Naive thymus-derived CD8-positive, alpha-beta T cell (primary cell): Measurements from ENCODE around the gene HOXA1. TPM values are rescaled to one million over a fixed set of nuclear protein-coding genes. Genes with fewer than 3 reads are reported as not detected.

Source experiments
- ATAC-seq, 2 donors: fragments of 150-1000 bp; cut with Tn5 transposase in 1 of 2; sonication (Bioruptor Pico), chemical (Tn5 transposase) in 1 of 2; 1 replicate in 1 of 2; 2 replicates in 1 of 2; pipeline ENCODE4 v1.10.0; 2021; ENCODE audit warnings: mild to moderate bottlenecking in 2 of 2, moderate library complexity in 2 of 2
- POLR2A ChIA-PET: fragments of 350-600 bp; sonication (Branson Sonifier 250); formaldehyde crosslinking; loops from one replicate; lab custom pipeline; 2021; ENCODE audit warnings: antibody characterized with exemption; lab: Charles Lee
- DNase-seq, 10 donors: peaks; one replicate each; pipeline versions ENCODE4 v3.0.0 to v3.0.0-alpha.2; 2020 to 2022
- H3K27ac Mint-ChIP-seq, 10 donors: one replicate each; pipeline ENCODE4 v1.8.0; 2020 to 2022; ENCODE audit warnings: mild to moderate bottlenecking in 10 of 10, mixed read lengths in 10 of 10, moderate library complexity in 4 of 10, inconsistent platforms in 1 of 10
- H3K27me3 Mint-ChIP-seq, 5 donors: one replicate each; pipeline ENCODE4 v1.8.0; 2021 to 2022; ENCODE audit warnings: mixed read lengths in 5 of 5
- H3K36me3 Mint-ChIP-seq, 3 donors: one replicate each; pipeline ENCODE4 v1.8.0; 2020 to 2022; ENCODE audit warnings: mixed read lengths in 3 of 3, mild to moderate bottlenecking in 2 of 3, inconsistent platforms in 1 of 3
- H3K4me1 Mint-ChIP-seq, 4 donors: one replicate each; pipeline ENCODE4 v1.8.0; 2021 to 2022; ENCODE audit warnings: mixed read lengths in 4 of 4
- H3K4me3 Mint-ChIP-seq, 10 donors: one replicate each; pipeline ENCODE4 v1.8.0; 2020 to 2022; ENCODE audit warnings: mild to moderate bottlenecking in 10 of 10, mixed read lengths in 10 of 10, moderate library complexity in 6 of 10, inconsistent platforms in 1 of 10
- H3K9me3 Mint-ChIP-seq, 9 donors: one replicate each; pipeline ENCODE4 v1.8.0; 2020 to 2022; ENCODE audit warnings: mixed read lengths in 9 of 9, mild to moderate bottlenecking in 3 of 9, inconsistent platforms in 1 of 9, moderate library complexity in 1 of 9
- polyA plus RNA-seq, 3 donors: library from polyadenylated mRNA; unstranded; fragments of 300-500 nt; fragmentation: Illumina TruSeq; gene quantifications; one replicate each; pipeline ENCODE4 v1.2.3, GENCODE V29; 2021
- total RNA-seq, 8 experiments: library from RNA in 2 of 8; stranded (reverse) in 2 of 8; gene quantifications; one replicate each; pipeline ENCODE4 v1.2.3 and lab custom pipeline; 2021 to 2026

The HOXA1 gene
- total and polyA plus RNA-seq, 5 experiments from 2014 or later = 0.15 to 0.68 (median 0.41) TPM; not detected in 1

DNA sequence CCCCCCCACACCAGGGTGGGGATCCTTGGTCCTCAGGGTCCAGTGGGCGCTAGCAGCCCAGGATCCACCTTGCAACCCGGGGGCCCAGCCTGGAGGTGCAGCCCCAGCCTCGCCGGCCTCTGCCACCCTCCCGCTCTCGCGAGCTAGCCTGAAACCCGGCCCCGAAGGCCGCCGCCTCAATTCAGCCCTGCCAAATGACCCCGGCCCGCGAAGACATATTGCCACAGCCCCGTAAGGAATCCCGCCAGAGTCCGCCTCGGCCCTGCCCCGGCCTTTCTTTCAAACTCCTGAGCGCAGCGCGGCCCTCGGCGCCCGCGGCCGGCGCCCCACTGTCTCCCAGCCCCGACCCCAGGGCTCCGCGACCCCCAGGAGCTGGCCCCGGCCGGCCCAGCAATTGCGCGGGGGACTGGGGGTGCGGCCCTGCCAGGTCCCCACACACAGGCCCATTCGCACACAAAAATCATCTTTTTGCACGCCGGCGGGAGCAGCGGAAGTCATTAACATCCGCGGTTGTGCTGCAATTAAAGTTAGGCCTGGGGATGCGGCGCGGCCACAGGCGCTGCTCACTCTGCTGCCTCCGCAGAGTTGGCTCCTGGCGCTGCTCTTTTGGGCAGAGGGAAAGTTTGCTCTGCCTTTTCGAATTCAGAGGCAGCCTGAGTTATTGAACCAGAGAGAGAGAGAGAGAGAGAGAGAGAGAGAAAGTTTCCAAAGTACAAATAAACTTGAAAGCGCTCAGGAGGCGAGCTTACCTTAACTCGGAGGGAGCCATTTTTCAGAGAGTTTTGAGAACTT is 43.7 kb upstream of the HOXA1 start:
- peaks cover 24 to 75% (median 45%) of the 10 kb centered on the region in 5 donors for H3K27me3 Mint-ChIP-seq

GRCh38 chr7:27138985-27139333 is 43.2 kb upstream of the HOXA1 start:
- no peak for DNase-seq
- POLR2A ChIA-PET = no interaction called here
- Mint-ChIP-seq H3K27ac (no peak overlapping the region), H3K27me3 (peaks cover 28 to 81% (median 49%) of the 10 kb centered on the region in 5 donors), H3K36me3 (no peaks in the 10 kb centered on the region), H3K9me3 (peaks cover 0 to 2% (median 0%) of the 10 kb centered on the region in 9 donors), H3K4me1 (peaks cover 2 to 13% (median 8%) of the 10 kb centered on the region in 4 donors), H3K4me3 (no peak overlapping the region)
- no peak for ATAC-seq

More for the DNA sequence above, 43.7 kb upstream of the HOXA1 start:
- no peak for DNase-seq
- Mint-ChIP-seq H3K4me1 (peaks cover 2 to 11% (median 8%) of the 10 kb centered on the region in 4 donors), H3K27ac (no peak overlapping the region), H3K9me3 (peaks cover 0 to 2% (median 0%) of the 10 kb centered on the region in 9 donors), H3K36me3 (no peaks in the 10 kb centered on the region), H3K4me3 (no peak overlapping the region)
- POLR2A ChIA-PET = no interaction called here
- ATAC-seq = no peak

DNA sequence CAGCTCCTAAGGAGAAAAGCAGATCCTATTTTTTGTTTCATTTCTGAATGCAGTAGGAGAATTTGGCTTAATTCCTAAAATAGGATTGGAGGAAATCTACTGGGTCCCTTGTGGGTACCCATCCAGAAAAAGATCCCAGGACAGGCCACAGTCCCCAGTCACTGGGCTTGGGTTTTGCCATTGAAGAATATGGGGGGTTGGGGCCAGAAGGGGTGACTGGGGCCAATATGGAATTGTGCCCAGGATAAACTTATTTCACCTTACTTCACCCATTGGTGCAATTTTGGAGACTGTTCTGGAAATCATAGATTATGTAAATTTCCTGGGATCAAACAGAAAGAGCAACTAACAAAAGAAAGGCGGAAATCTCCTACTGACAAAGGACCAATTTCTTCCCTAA is 42.7 kb upstream of the HOXA1 start:
- Mint-ChIP-seq H3K36me3 (no peaks in the 10 kb centered on the region), H3K4me3 (no peak overlapping the region), H3K27me3 (peaks cover 28 to 85% (median 51%) of the 10 kb centered on the region in 5 donors), H3K9me3 (peaks cover 0 to 2% (median 0%) of the 10 kb centered on the region in 9 donors), H3K27ac (no peak overlapping the region), H3K4me1 (peaks cover 2 to 13% (median 8%) of the 10 kb centered on the region in 4 donors)
- no peak for DNase-seq
- POLR2A ChIA-PET = no interaction called here
- no peak for ATAC-seq

GRCh38 chr7:27137640-27138315 is 42.0 kb upstream of the HOXA1 start:
- no peak for ATAC-seq
- Mint-ChIP-seq H3K4me1 (peaks cover 2 to 13% (median 8%) of the 10 kb centered on the region in 4 donors), H3K27me3 (peaks cover 28 to 89% (median 54%) of the 10 kb centered on the region in 5 donors), H3K4me3 (no peak overlapping the region), H3K9me3 (peaks cover 0 to 2% (median 0%) of the 10 kb centered on the region in 9 donors), H3K36me3 (no peaks in the 10 kb centered on the region), H3K27ac (no peak overlapping the region)
- POLR2A ChIA-PET = no interaction called here
- no peak for DNase-seq

GRCh38 chr7:27134392-27134791 is 38.6 kb upstream of the HOXA1 start:
- ATAC-seq (no peak), DNase-seq (no peak)
- Mint-ChIP-seq H3K4me1 (peaks cover 2 to 18% (median 10%) of the 10 kb centered on the region in 4 donors), H3K4me3 (no peak overlapping the region), H3K27me3 (peaks cover 25 to 73% (median 43%) of the 10 kb centered on the region in 5 donors), H3K9me3 (no peaks in the 10 kb centered on the region), H3K27ac (no peak overlapping the region), H3K36me3 (no peaks in the 10 kb centered on the region)
- POLR2A ChIA-PET = no interaction called here

GRCh38 chr7:27133409-27134231 is 37.8 kb upstream of the HOXA1 start:
- H3K4me1 Mint-ChIP-seq = peaks cover 2 to 18% (median 10%) of the 10 kb centered on the region in 4 donors

DNA sequence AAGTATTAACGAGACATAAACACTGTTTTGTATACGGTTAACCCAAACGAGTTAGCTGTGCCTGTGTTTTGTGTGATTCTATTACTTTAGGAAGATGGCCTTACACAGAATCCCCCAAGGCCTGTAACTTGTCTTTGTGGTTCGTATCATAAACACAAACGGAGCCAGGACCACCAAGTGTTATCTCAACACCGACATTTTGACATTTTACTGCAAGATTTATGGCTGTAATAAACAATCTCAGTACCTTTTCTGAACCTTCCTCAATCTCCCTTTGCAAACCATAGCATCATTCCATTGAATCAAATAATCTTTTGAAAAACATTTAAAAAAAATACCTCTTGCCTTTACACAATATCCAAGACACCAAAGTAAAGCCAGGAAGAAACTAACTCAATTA is 37.2 kb upstream of the HOXA1 start:
- peaks cover 2 to 18% (median 10%) of the 10 kb centered on the region in 4 donors for H3K4me1 Mint-ChIP-seq
- DNase-seq (no peak), ATAC-seq (no peak)
- H3K4me3 Mint-ChIP-seq = no peak overlapping the region
- POLR2A ChIA-PET = no interaction called here
- no peaks in the 10 kb centered on the region for H3K9me3 Mint-ChIP-seq
- H3K27ac Mint-ChIP-seq = no peak overlapping the region
- H3K27me3 Mint-ChIP-seq = peaks cover 23 to 75% (median 40%) of the 10 kb centered on the region in 5 donors
- no peaks in the 10 kb centered on the region for H3K36me3 Mint-ChIP-seq

More at GRCh38 chr7:27133409-27134231, 37.8 kb upstream of the HOXA1 start:
- H3K27ac Mint-ChIP-seq = no peak overlapping the region
- ATAC-seq = no peak
- H3K4me3 Mint-ChIP-seq = no peak overlapping the region
- no peaks in the 10 kb centered on the region for H3K36me3 Mint-ChIP-seq
- peaks cover 25 to 75% (median 46%) of the 10 kb centered on the region in 5 donors for H3K27me3 Mint-ChIP-seq
- POLR2A ChIA-PET = no interaction called here
- no peak for DNase-seq
- no peaks in the 10 kb centered on the region for H3K9me3 Mint-ChIP-seq

- DNase-seq = no peak
- Mint-ChIP-seq H3K9me3 (no peaks in the 10 kb centered on the region), H3K27ac (peak overlapping the region in 1 of 10 donors; percentile 20), H3K27me3 (peaks cover 21 to 75% (median 39%) of the 10 kb centered on the region in 5 donors), H3K4me3 (peak overlapping the region in 1 of 10 donors; percentile 31), H3K36me3 (no peaks in the 10 kb centered on the region), H3K4me1 (peaks cover 2 to 18% (median 10%) of the 10 kb centered on the region in 4 donors)
- POLR2A ChIA-PET = interaction anchor here (0.6 kb wide), 1 partner anchor 18 kb away, joined by 3 read pairs; no protein-coding TSS in a partner anchor
- ATAC-seq = no peak
Measured at GRCh38 chr7:27132214-27132613, 36.4 kb upstream of the HOXA1 start.

GRCh38 chr7:27131390-27131819 is 35.6 kb upstream of the HOXA1 start:
- ATAC-seq (peak in 1 of 2 donors; percentile 12), DNase-seq (no peak)
- no peaks in the 10 kb centered on the region for H3K9me3 Mint-ChIP-seq
- peaks cover 22 to 68% (median 36%) of the 10 kb centered on the region in 5 donors for H3K27me3 Mint-ChIP-seq
- peak overlapping the region; percentile 42 to 87 (median 68) for H3K4me3 Mint-ChIP-seq
- peak overlapping the region in 7 of 10 donors; percentile 3 to 86 (median 75) for H3K27ac Mint-ChIP-seq
- POLR2A ChIA-PET = no interaction called here
- H3K4me1 Mint-ChIP-seq = peaks cover 2 to 18% (median 10%) of the 10 kb centered on the region in 4 donors
- H3K36me3 Mint-ChIP-seq = no peaks in the 10 kb centered on the region

DNA sequence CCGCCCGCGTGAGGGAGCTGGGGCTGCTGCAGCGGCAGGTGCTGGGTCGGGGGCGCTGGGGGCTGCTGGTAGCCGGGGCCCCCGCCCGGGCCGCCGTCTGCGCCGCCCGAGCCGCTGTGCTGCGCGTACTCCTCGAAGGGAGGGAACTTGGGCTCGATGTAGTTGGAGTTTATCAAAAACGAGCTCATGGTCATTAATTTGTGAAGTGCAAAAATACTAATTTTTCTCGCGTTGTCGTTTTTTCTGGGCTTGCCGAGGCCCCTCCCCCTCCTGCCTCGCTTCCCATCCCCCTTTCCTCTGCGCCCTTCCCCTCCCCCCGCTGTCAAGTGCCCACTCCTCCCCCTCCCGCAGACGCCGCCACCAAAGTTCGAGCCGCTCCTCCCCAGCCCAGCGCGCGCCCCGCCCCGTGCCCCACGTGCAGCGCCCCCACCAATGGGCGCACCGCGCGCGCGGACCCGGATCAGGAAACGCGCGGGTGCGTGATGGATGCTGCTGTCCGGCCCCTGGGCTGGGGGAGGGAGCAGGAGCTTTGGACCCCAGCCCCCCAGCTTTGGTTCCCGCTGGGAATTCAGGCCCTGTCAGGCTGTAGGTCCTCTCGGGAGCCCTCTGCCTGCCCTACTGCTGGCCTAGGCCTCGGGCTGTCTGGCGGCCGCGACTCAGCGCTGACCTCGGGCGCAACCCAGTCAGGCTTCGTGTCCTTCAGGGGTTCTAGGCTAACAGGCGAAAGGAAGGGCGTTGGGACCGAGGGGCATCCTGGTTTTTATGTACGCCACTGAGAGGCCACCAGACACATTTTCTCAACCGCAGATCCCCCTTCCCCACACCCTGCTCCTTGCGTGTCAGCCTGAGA is 35.0 kb upstream of the HOXA1 start, which contains the start of gene HOXA4:
Gene HOXA4 (minus strand): TSS at position 218 of the 850 bp plus-strand sequence. CDS start 24 bp downstream, at position 194.
- peak; percentile 93 to 95 for ATAC-seq
- no peaks in the 10 kb centered on the region for H3K36me3 Mint-ChIP-seq
- peak; percentile 68 to 87 (median 78) for DNase-seq
- POLR2A ChIA-PET = interaction anchor here (0.8 kb wide), 1 partner anchor 35 kb away, joined by 3 read pairs; the partner anchor contains the start of gene HOXA1
- peaks cover 18 to 67% (median 34%) of the 10 kb centered on the region in 5 donors for H3K27me3 Mint-ChIP-seq
- peaks cover 0 to 17% (median 9%) of the 10 kb centered on the region in 4 donors for H3K4me1 Mint-ChIP-seq
- H3K4me3 Mint-ChIP-seq = peak within 1 kb of the TSS; percentile 42 to 87 (median 69)
- H3K27ac Mint-ChIP-seq = peak within 1 kb of the TSS in 7 of 10 donors; percentile 10 to 86 (median 75)
- no peaks in the 10 kb centered on the region for H3K9me3 Mint-ChIP-seq
